Measurements from ENCODE around the gene SLC12A8. TPM values are rescaled to one million over a fixed set of nuclear protein-coding genes. Genes with fewer than 3 reads are reported as not detected.
A peak's percentile ranks its signal among the peaks of the same experiment; 100 is the strongest.

The SLC12A8 gene
- 14.9 and 17.1 TPM in 2 replicates for total RNA-seq (2013; cell fraction: nucleolus; rRNA removed)
- total RNA-seq (2014; rRNA removed) (61.1 and 71.6 TPM in 2 replicates), total RNA-seq (2014; rRNA removed; fragmentation: Illumina TruSeq; extraction: Trizol) (51.1 and 54.0 TPM in 2 replicates), total RNA-seq (2021) (58.3 and 61.4 TPM in 2 replicates), polyA plus RNA-seq (2011; rRNA removed) (0.97 and 2.5 TPM in 2 replicates), polyA plus RNA-seq (2014; fragmentation: Illumina TruSeq; extraction: Trizol) (59.1 and 62.6 TPM in 2 replicates), polyA plus RNA-seq (2014; fragmentation: Nextera tagmentation; extraction: Ambion mirVana) (10 to 100 TPM; 39.8 to 46.1 TPM), polyA plus RNA-seq (2014; rRNA removed) (65.8 and 70.5 TPM in 2 replicates), polyA plus RNA-seq (2016; fragmentation: Nextera tagmentation; extraction: Ambion mirVana) (10 to 100 TPM; 40.4 to 44.2 TPM), polyA minus RNA-seq (2011; rRNA and poly(A)+ RNA removed) (2.0 and 2.6 TPM in 2 replicates), Bru-seq, nascent RNA (percentile 51 among the genes with signal in this experiment), BruChase-seq, experiment 1, labeled RNA remaining after a 6-hour chase (percentile 56 among the genes with signal in this experiment), BruChase-seq, experiment 2, labeled RNA remaining after a 2-hour chase (percentile 54 among the genes with signal in this experiment)
- polyA plus RNA-seq (2011; ENCODE audit: low read depth) = 50.0 TPM
- 2.2 and 2.6 TPM in 2 replicates for polyA plus RNA-seq (2011; cell fraction: cytosol; rRNA removed)
- 2.5 and 2.6 TPM in 2 replicates for polyA plus RNA-seq (2011; cell fraction: nucleus; rRNA removed)
- 58.3 and 69.9 TPM in 2 replicates for polyA plus RNA-seq (2012)
- 1.5 and 1.6 TPM in 2 replicates for polyA minus RNA-seq (2011; cell fraction: cytosol; rRNA and poly(A)+ RNA removed)
- 2.2 and 5.4 TPM in 2 replicates for polyA minus RNA-seq (2011; cell fraction: nucleus; rRNA and poly(A)+ RNA removed)
- long read RNA-seq, experiment 1, partial matches to known transcripts = 23 of 26 reads
- long read RNA-seq, experiment 1, other reads (novel, unspliced or antisense) = 2 of 26 reads
- long read RNA-seq, experiment 2, partial matches to known transcripts = 45 of 65 reads
- long read RNA-seq, experiment 2, other reads (novel, unspliced or antisense) = 20 of 65 reads

GRCh38 chr3:125212509-125213363 is at the start of gene SLC12A8:
SLC12A8 (minus strand) TSS chr3:125212748; CDS start chr3:125211349, 1,399 bp downstream.
- peak within 1 kb of the TSS; percentile 59; the same call in 1 of the 2 replicates for H3K4me3 ChIP-seq
- H2AFZ ChIP-seq (ENCODE audit: control insufficient read depth, low read depth, low read length) = peak within 1 kb of the TSS; percentile 74
- SMC1A ChIA-PET (ENCODE audit: uncharacterized antibody, unreplicated experiment) = no interaction called here
- peak within 1 kb of the TSS; percentile 90 for H3K4me2 ChIP-seq (ENCODE audit: control insufficient read depth, insufficient read depth)
- no peaks in the 10 kb centered on the region for H3K9me3 ChIP-seq (replicated peaks; ENCODE audit: control insufficient read depth, insufficient read depth, low read length)
- POLR2A ChIA-PET = no interaction called here
- peaks cover 6% of the 10 kb centered on the region for H3K4me1 ChIP-seq (ENCODE audit: control insufficient read depth, insufficient read depth, low read length)
- intact Hi-C loops (cut with micrococcal nuclease; ENCODE audit: unreplicated experiment) (no loop called here), in situ Hi-C loops (cut with MboI) (no loop called here)
- DNase-seq (ENCODE audit: low read depth, low spot score) (no peak), ATAC-seq (peak; percentile 53), FAIRE-seq (no peak)
- H3K27me3 ChIP-seq (replicated peaks in 1 of 2; ENCODE audit: control insufficient read depth in 2 of 2, insufficient read depth in 2 of 2, low read length in 1 of 2) = peaks cover 0 to 7% of the 10 kb centered on the region in 2 experiments; a peak in 2 of 4 replicates
- H3K79me2 ChIP-seq (ENCODE audit: control insufficient read depth, insufficient read depth, low read length) = no peaks in the 10 kb centered on the region
- no peaks in the 10 kb centered on the region for H4K20me1 ChIP-seq (ENCODE audit: control insufficient read depth, insufficient read depth)
- RAD21 ChIA-PET (ENCODE audit: unreplicated experiment) = no interaction called here
- H3K9ac ChIP-seq (ENCODE audit: control insufficient read depth, insufficient read depth, low read length) = peak within 1 kb of the TSS; percentile 58
- no TSS peak for BruUV-seq (replicated peaks)
- H3K36me3 ChIP-seq (ENCODE audit: control insufficient read depth in 2 of 2, insufficient read depth in 2 of 2, low read length in 1 of 2) = no peaks in the 10 kb centered on the region
- CTCF ChIA-PET = no interaction called here
- no peak within 1 kb of the TSS; the same call in 1 of the 2 replicates for H3K27ac ChIP-seq (ENCODE audit: control insufficient read depth, insufficient read depth)
- TF ChIP-seq USF1 (IDR thresholded peaks at IDR 0.05; ENCODE audit: borderline replicate concordance, extremely low read length, insufficient read depth, low read depth, low read length) (peak; percentile 21), NKRF (conservative IDR thresholded peaks at IDR 0.05) (no peak)
- WGBS (ENCODE audit: insufficient coverage, insufficient replicate concordance, low lambda C conversion rate, missing lambda C conversion rate) = 26% methylated on average over 50 of the region's 55 CpGs
